GM18867 (cell line): ENCODE measurements around the gene ANO2.
"Not testable (repeated sequence)": the region's sequence is repeated elsewhere in the genome, so short reads cannot be mapped to it uniquely, and the experiment has no call there.

Experiments used
- ATAC-seq: cut with Tn5 transposase; IDR thresholded peaks from one replicate; pipeline ENCODE4 v1.9.1; 2021; ENCODE audit warnings: mild to moderate bottlenecking, moderate library complexity; ENCODE audit not compliant: unreplicated experiment

Gene ANO2

GRCh38 chr12:5840944-5841343 is 104.1 kb downstream of the ANO2 start:
- no peak for ATAC-seq

DNA sequence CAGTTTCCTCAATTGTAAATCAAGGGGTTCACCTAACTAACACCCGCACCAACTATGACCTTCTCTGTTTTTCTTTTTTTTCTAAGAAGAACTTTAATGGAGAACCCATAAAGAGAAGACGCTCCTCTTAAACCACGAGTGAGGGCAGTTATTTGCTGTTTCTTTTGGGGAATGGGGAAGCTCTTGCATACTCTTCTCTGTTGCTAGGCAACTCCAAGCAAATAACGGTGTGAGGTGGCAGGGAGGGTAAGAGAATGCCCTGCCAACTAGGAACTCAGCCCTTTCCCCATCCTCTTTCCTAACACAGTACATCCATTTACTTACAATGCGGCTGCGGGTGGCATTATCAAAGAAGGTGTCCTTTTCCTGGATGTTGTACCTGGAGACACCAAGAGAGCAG is 114.9 kb downstream of the ANO2 start:
- ATAC-seq, result no peak

DNA sequence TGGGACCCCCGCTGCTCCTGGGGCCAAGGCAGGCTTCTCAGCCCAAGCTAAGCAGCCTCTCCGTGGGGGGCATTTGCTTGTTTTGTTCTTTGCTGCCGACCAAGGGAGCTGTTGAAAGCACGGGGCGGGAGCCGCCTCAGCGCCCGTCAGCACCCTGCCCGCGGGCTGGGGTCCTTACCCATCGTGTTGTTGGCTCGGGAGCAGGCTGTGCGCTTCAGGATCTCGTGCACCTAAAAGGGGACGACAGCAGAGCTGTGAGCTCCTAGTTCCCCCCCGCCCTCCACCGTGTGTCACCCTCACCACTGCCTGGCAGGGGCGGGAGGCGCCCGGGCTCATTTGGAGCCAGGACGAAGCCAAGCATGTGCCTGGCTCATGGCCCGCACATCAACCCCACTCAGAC is 117.5 kb downstream of the ANO2 start:
- ATAC-seq, result no peak

GRCh38 chr12:5825761-5826160 is 119.3 kb downstream of the ANO2 start:
- not testable (repeated sequence) for ATAC-seq

GRCh38 chr12:5818877-5819276 is 126.2 kb downstream of the ANO2 start:
- ATAC-seq, result not testable (repeated sequence)

DNA sequence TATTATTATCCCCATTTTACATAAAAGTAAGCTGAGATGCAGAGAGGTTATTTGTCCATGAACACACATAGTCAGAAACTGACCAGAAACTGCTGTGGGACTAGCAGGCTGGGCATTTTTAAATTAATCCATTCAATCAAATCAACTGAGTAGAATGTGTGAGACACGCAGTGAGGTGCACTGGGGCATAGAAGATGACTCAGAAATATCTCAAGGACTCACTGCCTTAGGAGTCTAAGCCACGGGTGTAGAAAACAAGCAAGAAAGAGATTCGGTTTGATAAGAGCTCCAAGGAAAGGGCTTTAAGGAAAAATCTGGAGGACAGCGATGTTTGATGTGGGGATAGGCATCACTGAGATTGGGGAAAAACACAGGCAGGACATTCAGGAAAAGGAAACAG is 127.8 kb downstream of the ANO2 start:
- ATAC-seq, result no peak

- no peak for ATAC-seq
Observed at GRCh38 chr12:5809586-5809985, 135.5 kb downstream of the ANO2 start.

- no peak for ATAC-seq
Observed at GRCh38 chr12:5808981-5809380, 136.1 kb downstream of the ANO2 start.

DNA sequence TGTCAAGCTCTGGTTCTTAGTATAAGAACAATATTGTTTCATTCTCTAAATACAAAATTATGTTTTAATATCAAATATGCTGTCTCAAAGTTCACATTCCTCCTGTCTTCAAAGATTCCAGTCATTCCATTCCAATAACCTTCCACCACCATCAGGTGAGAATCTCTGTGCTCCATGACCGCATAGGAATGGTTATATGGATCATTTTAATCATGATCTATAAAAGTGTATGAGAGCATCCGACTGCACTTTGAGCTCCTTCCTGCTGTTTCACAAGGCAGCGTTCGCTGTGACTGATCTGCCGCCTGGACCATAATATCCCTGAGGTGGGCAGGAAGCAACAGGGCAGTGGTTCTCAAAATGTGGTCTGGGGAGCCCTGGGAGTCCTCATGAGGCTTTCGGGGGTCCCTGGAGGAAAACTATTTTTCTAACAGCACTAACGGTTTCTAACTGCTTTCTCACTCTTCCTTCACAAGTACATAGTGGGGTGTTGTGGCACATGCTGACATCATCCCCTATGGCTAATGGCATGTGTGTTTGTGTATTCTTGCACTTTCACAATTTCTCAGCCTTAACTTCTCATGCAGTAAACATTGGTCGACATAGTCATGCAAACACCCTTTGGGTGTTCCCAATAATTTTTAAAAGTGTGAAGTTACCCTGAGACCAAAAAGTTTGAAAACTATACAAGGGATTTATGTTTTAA is 137.4 kb downstream of the ANO2 start:
- no peak for ATAC-seq

GRCh38 chr12:5807090-5807414 is 138.0 kb downstream of the ANO2 start:
- ATAC-seq, result no peak

- no peak for ATAC-seq
Observed at GRCh38 chr12:5806371-5807089, 138.5 kb downstream of the ANO2 start.

GRCh38 chr12:5803532-5803931 is 141.5 kb downstream of the ANO2 start:
- ATAC-seq, result no peak

GRCh38 chr12:5798242-5799015 is 146.6 kb downstream of the ANO2 start:
- ATAC-seq, result no peak

DNA sequence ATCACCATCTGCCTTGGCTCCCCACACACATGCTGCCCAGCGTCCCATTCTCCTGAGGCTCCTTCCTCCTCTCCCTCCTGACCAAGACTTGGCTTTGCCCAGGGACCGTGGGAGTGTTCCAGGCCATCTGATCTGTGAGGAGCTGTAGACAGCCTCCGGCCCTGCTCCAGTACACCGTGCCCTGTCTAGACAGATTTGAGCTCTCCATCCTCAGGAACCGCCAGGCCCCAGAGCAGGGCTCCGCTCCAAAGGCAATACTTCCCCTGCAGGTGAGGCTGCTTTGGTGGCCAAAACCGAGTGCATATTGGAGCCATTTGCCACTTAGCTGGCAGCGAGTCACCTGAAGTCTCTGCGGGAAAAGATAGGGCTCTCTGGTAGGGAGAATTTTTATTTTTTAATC is 147.4 kb downstream of the ANO2 start:
- ATAC-seq, result no peak

GRCh38 chr12:5796959-5797225 is 148.2 kb downstream of the ANO2 start:
- no peak for ATAC-seq

DNA sequence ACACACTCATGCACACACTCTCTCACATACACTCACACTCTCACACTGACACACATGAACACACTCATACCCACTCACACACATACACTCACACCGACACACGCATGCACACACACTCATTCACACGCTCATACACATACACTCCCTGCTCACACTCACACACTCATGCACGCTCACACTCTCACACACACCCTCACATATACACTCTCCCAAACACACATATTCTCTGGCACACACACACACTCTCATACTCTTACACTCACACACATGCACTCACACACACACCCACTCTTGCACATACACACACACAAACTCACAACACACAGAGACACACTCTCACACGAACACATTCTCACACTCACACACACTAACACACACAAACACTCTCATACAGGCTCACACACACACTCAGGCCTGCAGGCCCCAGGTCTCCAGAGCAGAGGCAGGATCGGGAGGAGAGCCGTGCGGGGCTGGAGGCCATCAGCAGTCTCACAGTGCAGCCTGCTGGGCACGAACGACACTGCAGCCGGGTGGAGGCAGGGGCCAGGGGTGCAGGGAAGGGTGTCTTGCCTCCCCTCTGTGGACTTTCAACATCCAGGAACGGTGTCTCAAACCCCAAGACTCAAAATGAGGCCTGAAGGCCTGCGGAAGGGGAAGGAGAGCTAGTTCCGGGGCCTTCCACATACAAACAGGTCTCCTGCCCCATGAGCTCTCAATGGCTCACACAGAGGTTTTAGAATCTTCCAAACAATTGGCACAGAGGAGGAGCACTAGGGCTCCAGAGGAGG is 148.7 kb downstream of the ANO2 start:
- no peak for ATAC-seq

- no peak for ATAC-seq
Observed at GRCh38 chr12:5794156-5794555, 150.9 kb downstream of the ANO2 start.

- no peak for ATAC-seq
Observed at GRCh38 chr12:5792343-5792742, 152.7 kb downstream of the ANO2 start.

GRCh38 chr12:5789469-5789968 is 155.5 kb downstream of the ANO2 start:
- ATAC-seq, result no peak

DNA sequence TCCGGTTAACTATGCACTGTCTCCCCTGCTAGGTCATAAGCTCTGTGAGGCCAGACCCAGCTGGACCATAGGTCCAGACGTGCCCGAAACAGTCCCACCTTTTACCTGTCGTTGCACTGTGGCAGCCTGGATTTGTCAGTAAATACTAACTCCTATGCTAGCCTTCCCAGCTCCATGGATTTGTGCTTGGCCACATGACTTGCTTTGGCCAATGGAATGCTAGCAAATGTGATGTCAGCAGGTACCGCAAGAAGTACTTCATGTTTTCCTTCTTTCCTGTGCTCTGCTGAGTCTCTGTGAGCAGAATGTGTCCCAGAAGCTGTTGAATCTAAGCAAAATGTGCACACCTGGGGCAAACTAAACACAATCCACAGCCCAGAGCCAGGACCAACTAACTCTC is 157.2 kb downstream of the ANO2 start:
- ATAC-seq, result no peak

DNA sequence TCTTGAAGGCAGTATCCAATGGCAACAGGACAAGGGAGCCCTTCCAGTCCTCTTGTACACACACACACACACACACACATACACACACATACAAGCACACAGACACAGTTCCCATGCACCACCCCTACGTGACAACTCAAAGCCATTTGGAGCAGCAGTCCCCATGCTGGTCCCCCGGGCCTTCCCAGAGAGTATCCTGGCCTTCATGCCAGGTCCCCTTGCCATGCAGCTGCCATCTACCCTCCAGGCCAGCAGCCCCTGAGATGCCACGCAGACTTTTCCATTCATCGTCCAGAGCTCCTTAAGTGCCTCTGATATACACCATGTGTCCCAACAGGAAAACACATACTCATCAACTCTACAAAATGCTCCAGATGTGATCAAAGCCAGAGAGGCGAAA is 159.5 kb downstream of the ANO2 start:
- no peak for ATAC-seq
